ENCODE measurements around the gene HMG20B. TPM values are rescaled to one million over a fixed set of nuclear protein-coding genes. Genes with fewer than 3 reads are reported as not detected.

HMG20B gene
- polyA plus RNA-seq, 1 of the 3 experiments (the other 2 are of a cell fraction): 92.0 TPM

- TF ChIP-seq YY1 (IDR thresholded peaks at IDR 0.05; ENCODE audit: low read depth) (peak; percentile 59; the same call in 1 of the 2 replicates), MAX (IDR thresholded peaks at IDR 0.05; ENCODE audit: low read depth) (no peak)
- peak overlapping the region; percentile 48 to 67; a peak in 3 of 4 replicates for H3K27ac ChIP-seq (ENCODE audit: low read depth in 2 of 2, low read length in 1 of 2)
- CTCF ChIA-PET: interaction anchor here (2.0 to 5.8 kb wide), 2 partner anchors 12 to 28 kb away, joined by 7 to 38 read pairs; partner anchors contain the start of gene GIPC3
- peak overlapping the region; percentile 100 for H3K4me2 ChIP-seq
- no peak for DNase-seq
- peak overlapping the region; percentile 91 to 92 for H3K4me3 ChIP-seq (ENCODE audit: low read depth in 2 of 2, low read length in 1 of 2)
- peaks cover 9% of the 10 kb centered on the region for H3K79me2 ChIP-seq (ENCODE audit: insufficient read depth)
- peak overlapping the region; percentile 92 for H3K9ac ChIP-seq
- no peak overlapping the region for H2AFZ ChIP-seq (ENCODE audit: low read depth)
- 0% methylated on average over 16 of the region's 60 CpGs for WGBS (ENCODE audit: low lambda C conversion rate)
- peaks cover 0 to 5% of the 10 kb centered on the region in 2 experiments; a peak in 1 of 4 replicates for H3K4me1 ChIP-seq (ENCODE audit: control insufficient read depth in 1 of 2, insufficient read depth in 2 of 2, low read depth in 1 of 2, low read length in 1 of 2)
- peaks cover 6 to 10% of the 10 kb centered on the region in 2 experiments for H3K36me3 ChIP-seq (replicated peaks in 1 of 2; ENCODE audit: control insufficient read depth in 1 of 2, insufficient read depth in 2 of 2, low read length in 1 of 2)
- H3K27me3 ChIP-seq (ENCODE audit: insufficient read depth): no peaks in the 10 kb centered on the region
- H4K20me1 ChIP-seq (ENCODE audit: insufficient read depth): peaks cover 4% of the 10 kb centered on the region; the same call in 1 of the 2 replicates
- no peaks in the 10 kb centered on the region for H3K9me3 ChIP-seq
- H3K9me2 ChIP-seq: no peaks in the 10 kb centered on the region
- POLR2A ChIA-PET: interaction anchor here (0.6 to 1.0 kb wide), 2 partner anchors 16 to 625 kb away, joined by 3 to 4 read pairs; partner anchors contain the start of gene MFSD12
- H3F3A ChIP-seq (replicated peaks; ENCODE audit: insufficient read depth): peaks cover 13% of the 10 kb centered on the region
Observed at GRCh38 chr19:3573162-3573857, 566 bp downstream of the HMG20B start.

GRCh38 chr19:3573858-3574637 is 1.3 kb downstream of the HMG20B start:
- H3K4me3 ChIP-seq (ENCODE audit: low read depth in 2 of 2, low read length in 1 of 2): peak overlapping the region; percentile 91 to 92
- POLR2A ChIA-PET: interaction anchor here (0.6 to 1.1 kb wide), 3 partner anchors 13 to 626 kb away, joined by 3 to 4 read pairs (median 3); partner anchors contain the start of gene MFSD12
- peak overlapping the region; percentile 100 for H3K4me2 ChIP-seq
- H3K9ac ChIP-seq: peak overlapping the region; percentile 92; the same call in 1 of the 2 replicates
- CTCF ChIA-PET: interaction anchor here (1.0 to 5.8 kb wide), 4 partner anchors 12 to 36 kb away, joined by 3 to 38 read pairs (median 6); partner anchors contain the start of genes GIPC3 and MFSD12
- no peaks in the 10 kb centered on the region for H3K9me3 ChIP-seq
- H3K4me1 ChIP-seq (ENCODE audit: control insufficient read depth in 1 of 2, insufficient read depth in 2 of 2, low read depth in 1 of 2, low read length in 1 of 2): peaks cover 0 to 5% of the 10 kb centered on the region in 2 experiments; a peak in 1 of 4 replicates
- H3K79me2 ChIP-seq (ENCODE audit: insufficient read depth): peaks cover 9% of the 10 kb centered on the region
- peaks cover 6 to 13% of the 10 kb centered on the region in 2 experiments for H3K36me3 ChIP-seq (replicated peaks in 1 of 2; ENCODE audit: control insufficient read depth in 1 of 2, insufficient read depth in 2 of 2, low read length in 1 of 2)
- WGBS (ENCODE audit: low lambda C conversion rate): 52% methylated on average over 39 of the region's 55 CpGs
- peak; percentile 98 for DNase-seq
- H3K9me2 ChIP-seq: no peaks in the 10 kb centered on the region
- peaks cover 4% of the 10 kb centered on the region; the same call in 1 of the 2 replicates for H4K20me1 ChIP-seq (ENCODE audit: insufficient read depth)
- H3K27me3 ChIP-seq (ENCODE audit: insufficient read depth): no peaks in the 10 kb centered on the region
- TF ChIP-seq PBX3 (IDR thresholded peaks at IDR 0.05) (peak; percentile 88), ZBTB33 (IDR thresholded peaks at IDR 0.05; ENCODE audit: borderline replicate concordance, low read depth) (no peak), MXI1 (IDR thresholded peaks at IDR 0.05; ENCODE audit: low read depth, low read length) (peak; percentile 61)
- no peak overlapping the region for H2AFZ ChIP-seq (ENCODE audit: low read depth)
- H3K27ac ChIP-seq (ENCODE audit: low read depth in 2 of 2, low read length in 1 of 2): peak overlapping the region; percentile 67 to 72; a peak in 3 of 4 replicates
- peaks cover 17% of the 10 kb centered on the region for H3F3A ChIP-seq (replicated peaks; ENCODE audit: insufficient read depth)
